IPS-18c (cell line): ENCODE measurements around the gene STAT6.
A peak's percentile ranks its signal among the peaks of the same experiment; 100 is the strongest.

Experiments used
- H3K4me3 ChIP-seq: 2 replicates; pipeline ENCODE4 v1.7.0; 2013; ENCODE audit warnings: low read depth, mild to moderate bottlenecking, low read length, moderate library complexity; ENCODE audit not compliant: insufficient read depth
- H3K9me3 ChIP-seq: one replicate; pipeline ENCODE4 v1.6.1; 2013; ENCODE audit warnings: mild to moderate bottlenecking, low read length, moderate library complexity; ENCODE audit not compliant: control insufficient read depth, insufficient read depth

The STAT6 gene, protein sequence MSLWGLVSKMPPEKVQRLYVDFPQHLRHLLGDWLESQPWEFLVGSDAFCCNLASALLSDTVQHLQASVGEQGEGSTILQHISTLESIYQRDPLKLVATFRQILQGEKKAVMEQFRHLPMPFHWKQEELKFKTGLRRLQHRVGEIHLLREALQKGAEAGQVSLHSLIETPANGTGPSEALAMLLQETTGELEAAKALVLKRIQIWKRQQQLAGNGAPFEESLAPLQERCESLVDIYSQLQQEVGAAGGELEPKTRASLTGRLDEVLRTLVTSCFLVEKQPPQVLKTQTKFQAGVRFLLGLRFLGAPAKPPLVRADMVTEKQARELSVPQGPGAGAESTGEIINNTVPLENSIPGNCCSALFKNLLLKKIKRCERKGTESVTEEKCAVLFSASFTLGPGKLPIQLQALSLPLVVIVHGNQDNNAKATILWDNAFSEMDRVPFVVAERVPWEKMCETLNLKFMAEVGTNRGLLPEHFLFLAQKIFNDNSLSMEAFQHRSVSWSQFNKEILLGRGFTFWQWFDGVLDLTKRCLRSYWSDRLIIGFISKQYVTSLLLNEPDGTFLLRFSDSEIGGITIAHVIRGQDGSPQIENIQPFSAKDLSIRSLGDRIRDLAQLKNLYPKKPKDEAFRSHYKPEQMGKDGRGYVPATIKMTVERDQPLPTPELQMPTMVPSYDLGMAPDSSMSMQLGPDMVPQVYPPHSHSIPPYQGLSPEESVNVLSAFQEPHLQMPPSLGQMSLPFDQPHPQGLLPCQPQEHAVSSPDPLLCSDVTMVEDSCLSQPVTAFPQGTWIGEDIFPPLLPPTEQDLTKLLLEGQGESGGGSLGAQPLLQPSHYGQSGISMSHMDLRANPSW

DNA sequence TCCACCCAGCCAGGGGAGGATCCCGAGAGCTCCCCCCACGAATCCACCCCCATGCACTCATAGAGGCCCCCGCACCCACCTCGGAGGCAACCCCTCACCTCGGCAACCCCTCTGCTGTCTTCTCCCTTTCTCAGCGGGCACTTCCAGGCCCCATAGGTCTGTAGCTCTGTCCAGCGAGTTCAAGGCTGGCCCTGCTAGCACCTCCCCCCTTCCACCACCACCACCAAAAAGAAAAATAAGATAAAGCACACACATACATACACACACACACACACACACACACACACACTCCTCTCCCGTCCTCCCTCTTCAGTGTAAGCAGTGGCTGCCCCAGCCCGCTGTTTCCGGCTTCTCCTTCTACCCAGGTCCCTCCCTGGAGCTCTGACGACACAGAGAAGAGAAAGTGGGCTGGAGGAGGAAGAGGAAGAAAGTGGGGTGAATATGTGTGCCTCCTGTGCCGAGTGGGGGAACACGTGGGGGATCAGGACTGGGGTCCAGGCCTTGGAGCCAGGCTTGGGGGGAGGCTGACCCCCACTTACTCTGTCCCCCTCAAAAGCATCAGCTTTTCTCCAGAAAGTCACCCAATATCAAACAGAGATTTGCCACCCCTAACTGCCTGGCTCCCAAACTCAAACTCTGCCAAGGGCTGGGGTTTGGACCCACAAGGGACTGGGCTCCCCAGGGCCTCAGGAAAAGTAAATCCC, at the start of gene STAT6:
Gene STAT6 (minus strand): TSS at position 332 of the 704 bp plus-strand sequence. CDS start 3,084 bp downstream, outside the sequence.
- no peaks in the 10 kb centered on the region for H3K9me3 ChIP-seq
- H3K4me3 ChIP-seq = peak within 1 kb of the TSS; percentile 64

- H3K9me3 ChIP-seq = no peaks in the 10 kb centered on the region
- no peak overlapping the region for H3K4me3 ChIP-seq
Measured at GRCh38 chr12:57160741-57161140, 49.6 kb upstream of the STAT6 start.

GRCh38 chr12:57160040-57160439, 48.9 kb upstream of the STAT6 start:
- Histone ChIP-seq H3K4me3 (no peak overlapping the region), H3K9me3 (no peaks in the 10 kb centered on the region)

DNA sequence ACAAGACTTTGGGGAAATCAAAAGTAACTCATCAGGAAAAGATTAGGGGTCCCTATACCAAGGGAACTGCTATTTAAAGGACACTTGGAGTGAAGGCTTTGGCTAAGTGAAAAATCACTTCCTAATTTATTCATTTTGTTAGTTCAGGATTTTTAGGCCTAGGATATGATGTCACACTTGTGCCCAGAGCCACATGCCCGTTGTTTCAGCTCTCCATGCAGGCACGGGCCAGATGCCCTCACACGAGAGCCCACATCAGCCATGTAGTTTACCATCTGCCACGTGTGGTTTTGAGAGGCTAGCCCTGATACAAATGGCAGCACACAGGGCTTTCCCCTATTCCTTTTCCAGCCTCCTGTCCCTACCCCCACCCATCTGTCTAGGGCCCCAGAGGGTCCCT, 48.1 kb upstream of the STAT6 start:
- H3K9me3 ChIP-seq = no peaks in the 10 kb centered on the region
- H3K4me3 ChIP-seq = no peak overlapping the region

DNA sequence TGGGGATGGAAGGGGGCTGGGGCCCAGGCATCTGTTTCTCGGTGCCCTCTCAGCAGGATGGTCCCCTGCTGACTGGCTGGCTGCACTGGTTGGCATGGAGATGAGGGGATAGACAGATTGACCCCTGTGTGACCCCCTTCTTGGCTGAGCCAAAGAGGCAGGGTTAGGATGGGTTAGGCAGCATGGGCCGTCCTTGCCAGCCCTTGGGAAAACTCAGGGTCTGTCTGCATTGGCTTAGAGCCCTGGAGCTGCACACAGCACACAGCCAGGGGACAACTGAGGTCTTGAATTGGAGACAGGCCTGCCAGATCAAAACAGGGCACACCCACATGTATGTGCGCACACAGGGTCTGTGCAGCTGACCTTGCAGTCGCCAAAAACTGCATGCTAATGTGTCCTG, 47.5 kb upstream of the STAT6 start:
- H3K9me3 ChIP-seq = no peaks in the 10 kb centered on the region
- no peak overlapping the region for H3K4me3 ChIP-seq

GRCh38 chr12:57158186-57158585, 47.0 kb upstream of the STAT6 start:
- Histone ChIP-seq H3K4me3 (no peak overlapping the region), H3K9me3 (no peaks in the 10 kb centered on the region)

DNA sequence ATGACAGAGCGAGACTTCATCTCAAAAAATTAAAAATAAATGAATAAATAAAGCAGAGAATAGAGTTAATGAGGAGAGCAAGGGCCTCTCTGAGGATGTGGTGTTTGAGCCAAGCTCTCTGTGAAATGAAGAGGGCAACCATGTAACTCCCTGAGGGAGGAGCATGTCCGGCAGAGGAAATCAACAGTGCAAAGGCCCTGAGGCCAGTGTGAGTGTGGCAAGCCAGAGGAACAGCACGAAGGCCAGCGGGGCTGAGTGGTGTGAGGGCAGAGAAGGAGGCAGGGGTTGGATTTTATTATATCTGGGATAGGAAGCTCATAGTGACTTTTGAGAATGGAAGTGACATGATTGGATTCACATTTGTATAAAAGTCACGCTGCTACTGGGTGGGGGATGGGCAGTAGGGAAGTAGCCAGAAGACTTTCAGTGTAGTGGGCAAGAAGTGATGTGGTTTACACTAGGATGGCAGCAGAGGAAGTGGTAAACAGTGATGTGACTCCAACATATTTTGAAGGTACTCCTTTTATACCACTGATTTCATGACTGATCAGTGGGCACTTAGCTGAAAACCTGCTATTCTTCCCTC, 46.5 kb upstream of the STAT6 start:
- Histone ChIP-seq H3K4me3 (no peak overlapping the region), H3K9me3 (no peaks in the 10 kb centered on the region)

DNA sequence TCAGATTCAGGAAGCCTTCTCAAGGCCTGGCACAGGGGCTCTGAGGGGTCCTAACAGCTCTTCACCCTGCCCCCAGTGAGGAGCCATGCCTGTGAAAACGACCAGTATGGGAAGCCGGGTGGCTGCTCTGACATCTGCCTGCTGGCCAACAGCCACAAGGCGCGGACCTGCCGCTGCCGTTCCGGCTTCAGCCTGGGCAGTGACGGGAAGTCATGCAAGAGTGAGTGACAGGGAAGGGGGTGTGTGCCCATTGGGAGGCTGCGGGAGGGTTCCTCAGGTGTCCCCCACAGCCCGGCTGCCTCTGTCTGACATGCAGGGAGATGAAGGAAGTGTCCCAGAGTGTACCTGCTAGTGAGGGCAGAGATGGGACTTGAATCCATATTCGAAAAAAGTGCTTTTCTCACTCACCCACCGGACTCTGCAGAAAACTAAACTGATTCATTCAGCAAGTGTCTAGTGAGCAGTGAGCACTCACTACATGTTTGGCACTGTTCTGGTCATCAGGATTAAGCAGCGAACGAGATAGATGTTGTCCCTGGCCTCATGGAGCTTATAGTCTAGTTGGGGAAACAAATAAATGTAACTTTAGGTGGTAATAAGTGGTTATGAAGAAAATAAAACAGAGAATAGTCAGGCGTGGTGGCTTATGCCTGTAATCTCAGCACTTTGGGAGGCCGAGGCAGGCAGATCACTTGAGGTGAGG, 45.7 kb upstream of the STAT6 start:
- Histone ChIP-seq H3K9me3 (no peaks in the 10 kb centered on the region), H3K4me3 (no peak overlapping the region)

DNA sequence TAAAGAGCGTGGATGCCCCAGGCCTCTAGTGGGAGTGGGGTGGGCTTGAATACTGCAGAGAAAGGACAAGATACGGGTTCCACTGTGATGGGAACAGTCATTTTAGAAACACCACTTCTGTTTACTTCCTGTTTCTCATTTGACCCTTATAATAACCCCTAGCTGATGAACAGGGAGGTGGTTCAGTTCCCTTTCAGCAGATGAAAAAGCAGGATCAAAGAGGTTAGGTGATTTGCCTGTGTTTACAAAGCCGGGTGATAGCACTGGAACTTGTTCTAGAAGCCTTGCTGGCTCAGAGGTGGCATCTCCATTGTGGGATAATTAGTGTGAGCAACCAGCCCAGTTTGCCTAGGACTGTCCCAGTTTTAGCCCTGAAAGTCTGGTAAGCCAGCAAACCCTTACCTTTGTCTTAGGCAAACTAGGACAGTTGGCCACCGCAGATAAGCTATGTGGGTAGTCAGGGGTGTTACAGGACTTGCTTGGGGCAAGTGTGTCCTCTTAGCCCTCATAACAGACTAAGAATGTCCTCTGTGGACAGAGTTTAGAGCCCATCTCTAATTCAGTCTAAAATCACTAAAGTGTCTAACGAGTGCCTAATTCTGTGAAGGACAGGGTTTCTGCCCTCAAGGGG, 43.8 kb upstream of the STAT6 start:
- Histone ChIP-seq H3K9me3 (no peaks in the 10 kb centered on the region), H3K4me3 (no peak overlapping the region)

- H3K4me3 ChIP-seq = no peak overlapping the region
- no peaks in the 10 kb centered on the region for H3K9me3 ChIP-seq
Measured at GRCh38 chr12:57154076-57154475, 42.9 kb upstream of the STAT6 start.

- H3K4me3 ChIP-seq = no peak overlapping the region
- H3K9me3 ChIP-seq = peaks cover 3% of the 10 kb centered on the region
Measured at GRCh38 chr12:57153415-57153997, 42.3 kb upstream of the STAT6 start.

DNA sequence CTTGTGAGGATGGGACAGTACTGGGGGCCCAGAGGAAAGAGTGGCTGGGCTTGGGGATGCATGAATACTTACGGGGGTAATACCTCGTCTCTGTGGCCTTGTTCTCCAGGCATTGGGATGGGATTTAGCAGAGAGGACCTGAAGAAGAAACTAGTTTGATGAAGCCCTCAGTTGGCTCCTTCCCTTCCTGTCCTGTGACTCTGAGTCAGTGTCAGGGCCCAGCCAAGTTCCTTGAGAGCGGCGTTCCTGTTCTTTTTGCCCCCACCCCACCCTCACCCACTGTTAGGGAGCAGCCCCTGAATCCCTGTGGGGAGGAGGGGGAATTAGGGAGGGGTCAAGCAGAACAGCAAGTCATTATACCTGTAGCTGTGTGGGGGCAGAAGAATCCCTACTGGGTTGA, 41.5 kb upstream of the STAT6 start:
- no peak overlapping the region for H3K4me3 ChIP-seq
- H3K9me3 ChIP-seq = peaks cover 3% of the 10 kb centered on the region

DNA sequence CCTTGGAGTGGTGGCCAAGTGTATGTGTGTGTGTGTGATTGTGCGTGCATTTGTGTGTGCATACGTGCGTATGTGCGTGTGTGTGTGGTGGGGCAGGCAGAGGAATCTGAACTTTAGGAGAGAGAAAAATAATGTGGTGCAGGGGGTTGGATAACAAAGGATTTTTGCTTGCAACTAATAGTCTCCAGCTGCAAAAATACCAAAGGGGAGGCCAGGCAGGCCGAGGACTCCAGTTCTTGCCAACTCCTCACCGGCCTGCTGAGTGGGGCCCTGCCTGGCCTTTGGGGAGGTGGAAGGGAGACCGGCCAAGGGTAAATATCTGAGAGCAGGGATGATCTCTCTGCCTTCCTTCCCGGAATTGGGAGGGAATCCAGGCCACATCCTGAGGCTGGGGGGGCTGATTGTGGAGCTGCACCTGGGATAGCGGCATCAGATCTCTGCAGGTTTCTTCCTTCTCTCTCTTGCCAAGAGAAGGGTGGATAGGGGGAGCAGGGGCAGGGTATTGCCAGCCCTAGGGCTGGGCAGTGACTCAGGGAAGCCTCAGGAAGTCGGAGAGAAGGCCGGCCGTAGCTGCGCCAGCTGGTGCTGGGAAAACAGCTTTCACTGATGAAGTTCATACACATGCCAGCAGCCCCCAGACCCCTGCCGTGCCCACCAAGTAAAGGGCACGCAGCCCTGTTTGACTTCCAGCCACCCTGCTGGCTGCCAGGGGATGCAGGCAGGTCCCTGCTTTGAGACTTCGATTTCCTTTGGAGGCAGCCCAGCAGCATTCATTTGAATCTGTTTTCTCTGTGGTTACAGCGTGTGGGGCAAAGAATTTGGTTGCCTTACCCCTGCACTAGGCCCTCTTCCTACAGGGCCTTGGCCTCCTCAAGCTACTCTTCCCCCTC, 40.8 kb upstream of the STAT6 start:
- Histone ChIP-seq H3K4me3 (no peak overlapping the region), H3K9me3 (peaks cover 3% of the 10 kb centered on the region)

DNA sequence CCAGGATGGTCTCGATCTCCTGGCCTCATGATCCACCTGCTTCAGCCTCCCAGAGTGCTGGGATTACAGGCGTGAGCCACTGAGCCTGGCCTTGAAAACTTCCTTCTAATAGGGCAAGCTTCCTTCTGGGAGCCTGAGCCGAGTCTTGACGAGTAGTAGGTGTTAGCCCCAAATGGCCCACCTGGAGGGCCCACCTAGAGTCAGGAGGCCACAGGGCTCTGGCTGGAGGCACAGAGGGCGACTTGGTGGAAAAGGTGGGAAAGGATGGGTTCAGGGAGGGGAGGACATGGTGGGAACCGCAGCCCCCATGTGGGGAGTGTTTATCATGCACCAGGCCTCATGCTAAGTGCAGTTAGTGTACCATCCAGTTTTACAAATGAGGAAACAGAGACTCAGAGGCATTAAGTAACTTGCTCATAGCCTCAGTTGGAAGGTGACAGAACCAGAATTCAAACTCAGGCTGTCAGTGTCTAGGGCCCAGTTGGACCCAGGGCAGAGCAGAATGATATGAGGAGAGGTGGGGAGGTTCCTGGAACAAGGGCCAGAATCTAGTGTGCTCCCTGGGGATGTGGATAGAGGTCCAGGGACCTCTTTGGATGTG, 39.3 kb upstream of the STAT6 start:
- Histone ChIP-seq H3K9me3 (peaks cover 3% of the 10 kb centered on the region), H3K4me3 (no peak overlapping the region)
